GM12865 (cell line): ENCODE results near the gene TF.

Experiments
- DNase-seq: peaks from one replicate; pipeline ENCODE4 v3.0.0; 2010; ENCODE audit warnings: low read depth
- H3K4me3 ChIP-seq: 2 replicates; pipeline ENCODE4 v1.5.1; 2011; ENCODE audit warnings: mild to moderate bottlenecking, low read depth, low read length, control low read depth
- TF ChIP-seq, protein P1 (sequence below): IDR thresholded peaks from 2 replicates; pipeline ENCODE4 v1.5.1; 2011; ENCODE audit warnings: low read length, control low read depth, low read depth, inconsistent platforms; ENCODE audit not compliant: insufficient read depth; ENCODE audit errors: missing control alignments

TF gene

DNA sequence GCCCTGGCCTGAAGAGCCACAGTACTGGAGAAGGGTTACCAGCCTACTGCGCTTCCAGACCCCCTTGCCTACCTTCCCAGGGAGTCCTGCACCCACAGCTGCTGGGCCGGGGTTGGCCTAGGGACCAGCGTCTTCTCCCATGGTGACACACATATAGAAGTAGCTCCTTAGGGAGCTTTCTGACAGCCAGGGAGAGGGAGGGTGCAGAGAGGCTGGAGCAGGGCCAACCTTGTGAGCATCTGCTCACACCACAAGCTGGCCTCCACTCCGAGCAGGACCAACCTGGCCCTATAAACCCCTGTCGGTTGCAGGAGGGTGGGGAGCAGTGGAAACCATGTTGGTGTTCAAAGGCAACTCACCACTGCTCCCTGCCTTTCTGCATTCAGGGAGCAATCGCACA, 94.6 kb downstream of the TF start:
- no peak for DNase-seq
- H3K4me3 ChIP-seq: no peak overlapping the region
- TF ChIP-seq, protein P1, sequence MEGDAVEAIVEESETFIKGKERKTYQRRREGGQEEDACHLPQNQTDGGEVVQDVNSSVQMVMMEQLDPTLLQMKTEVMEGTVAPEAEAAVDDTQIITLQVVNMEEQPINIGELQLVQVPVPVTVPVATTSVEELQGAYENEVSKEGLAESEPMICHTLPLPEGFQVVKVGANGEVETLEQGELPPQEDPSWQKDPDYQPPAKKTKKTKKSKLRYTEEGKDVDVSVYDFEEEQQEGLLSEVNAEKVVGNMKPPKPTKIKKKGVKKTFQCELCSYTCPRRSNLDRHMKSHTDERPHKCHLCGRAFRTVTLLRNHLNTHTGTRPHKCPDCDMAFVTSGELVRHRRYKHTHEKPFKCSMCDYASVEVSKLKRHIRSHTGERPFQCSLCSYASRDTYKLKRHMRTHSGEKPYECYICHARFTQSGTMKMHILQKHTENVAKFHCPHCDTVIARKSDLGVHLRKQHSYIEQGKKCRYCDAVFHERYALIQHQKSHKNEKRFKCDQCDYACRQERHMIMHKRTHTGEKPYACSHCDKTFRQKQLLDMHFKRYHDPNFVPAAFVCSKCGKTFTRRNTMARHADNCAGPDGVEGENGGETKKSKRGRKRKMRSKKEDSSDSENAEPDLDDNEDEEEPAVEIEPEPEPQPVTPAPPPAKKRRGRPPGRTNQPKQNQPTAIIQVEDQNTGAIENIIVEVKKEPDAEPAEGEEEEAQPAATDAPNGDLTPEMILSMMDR: no peak

GRCh38 chr3:133841196-133841595, 95.0 kb downstream of the TF start:
- TF ChIP-seq, protein P1: no peak
- DNase-seq: no peak

GRCh38 chr3:133842158-133842557, 96.0 kb downstream of the TF start:
- DNase-seq: no peak
- TF ChIP-seq, protein P1: no peak
- no peak overlapping the region for H3K4me3 ChIP-seq

More at GRCh38 chr3:133841196-133841595, 95.0 kb downstream of the TF start:
- no peak overlapping the region for H3K4me3 ChIP-seq

GRCh38 chr3:133843634-133844033, 97.4 kb downstream of the TF start:
- H3K4me3 ChIP-seq: no peak overlapping the region
- no peak for DNase-seq
- TF ChIP-seq, protein P1: no peak

- H3K4me3 ChIP-seq: no peak overlapping the region
- TF ChIP-seq, protein P1: no peak
- DNase-seq: no peak
Observed at GRCh38 chr3:133845127-133845526, 98.9 kb downstream of the TF start.
